Uterus (tissue), 4 donors: ENCODE results near the gene BCL11B. TPM values are rescaled to one million over a fixed set of nuclear protein-coding genes. Genes with fewer than 3 reads are reported as not detected.

Experiments
- DNase-seq, 2 donors: peaks; one replicate each; pipeline ENCODE4 v3.0.0-alpha.2; 2019 to 2020
- H3K27ac ChIP-seq, 2 donors: fragments of 200-600 bp; sonication (generic); 1 replicate in 1 of 2; 2 replicates in 1 of 2; pipeline ENCODE4 v1.5.1; 2016 to 2018
- H3K27me3 ChIP-seq, 2 donors: fragments of 200-600 bp; sonication (generic); one replicate each; pipeline ENCODE4 v1.5.1; 2018 to 2019; ENCODE audit warnings: control low read depth in 1 of 2
- H3K36me3 ChIP-seq, 2 donors: fragments of 200-600 bp; sonication (generic); one replicate each; pipeline ENCODE4 v1.5.1; 2019; ENCODE audit warnings: control low read depth in 1 of 2
- H3K4me1 ChIP-seq, 2 donors: fragments of 200-600 bp; sonication (generic); one replicate each; pipeline ENCODE4 v1.5.1; 2018 to 2019; ENCODE audit warnings: control low read depth in 1 of 2
- H3K4me3 ChIP-seq, 2 donors: fragments of 200-600 bp; sonication (generic); 1 replicate in 1 of 2; 2 replicates in 1 of 2; pipeline ENCODE4 v1.5.1; 2018 to 2019; ENCODE audit warnings: mild to moderate bottlenecking in 1 of 2
- H3K9me3 ChIP-seq, 2 donors: fragments of 200-600 bp; sonication (generic); one replicate each; pipeline ENCODE4 v1.5.1; 2019; ENCODE audit warnings: control low read depth in 1 of 2
- CTCF ChIP-seq, 4 experiments: fragments of 200-600 bp in 2 of 4; fragments of 450-650 bp in 2 of 4; sonication (generic) in 2 of 4; IDR thresholded peaks; one replicate each; pipeline ENCODE4 v1.5.1; 2016 to 2019; ENCODE audit warnings: antibody characterized with exemption in 4 of 4, mild to moderate bottlenecking in 2 of 4, moderate library complexity in 1 of 4
- POLR2A ChIP-seq, 2 donors: fragments of 450-650 bp; IDR thresholded peaks; one replicate each; pipeline ENCODE4 v1.6.1; 2016; ENCODE audit warnings: antibody characterized with exemption in 2 of 2, mild to moderate bottlenecking in 1 of 2, moderate library complexity in 1 of 2
- intact Hi-C: fragments of 100-400 bp; cut with DNase I; formaldehyde crosslinking; loops from one replicate; pipeline ENCODE4 v1.15.1; 2023; ENCODE audit warnings: low total_unique reads
- total RNA-seq, 4 donors: library from RNA; depleted of rRNA in 3 of 4; stranded (reverse); fragments of >200 nt in 3 of 4; gene quantifications; one replicate each; pipeline versions ENCODE4 v1.1.0 to v1.2.4, GENCODE V29; 2014 to 2023
- donor health status: DM: yes; HTN: yes; CAD: no.

BCL11B gene
- total RNA-seq, 4 donors from 2014 or later: 0.29 to 0.55 (median 0.46) TPM; not detected in 1

- intact Hi-C loops: no loop called here
- no peaks in the 10 kb centered on the region for H3K9me3 ChIP-seq
- no peaks in the 10 kb centered on the region for H3K4me1 ChIP-seq
- H3K4me3 ChIP-seq: no peak overlapping the region
- TF ChIP-seq CTCF (IDR thresholded peaks at IDR 0.05): no peak
- TF ChIP-seq POLR2A (IDR thresholded peaks at IDR 0.05): no peak
- no peak for DNase-seq
- no peaks in the 10 kb centered on the region for H3K27me3 ChIP-seq
- H3K36me3 ChIP-seq: no peaks in the 10 kb centered on the region
- H3K27ac ChIP-seq: no peak overlapping the region
These were observed 55.8 kb downstream of the BCL11B start for GRCh38 chr14:99216191-99216590.

GRCh38 chr14:99215277-99215676 lies 56.7 kb downstream of the BCL11B start:
- Histone ChIP-seq H3K27me3 (no peaks in the 10 kb centered on the region), H3K9me3 (no peaks in the 10 kb centered on the region), H3K4me1 (no peaks in the 10 kb centered on the region), H3K36me3 (no peaks in the 10 kb centered on the region), H3K27ac (no peak overlapping the region), H3K4me3 (no peak overlapping the region)
- intact Hi-C loops: no loop called here
- DNase-seq: no peak
- TF ChIP-seq CTCF (IDR thresholded peaks at IDR 0.05): no peak
- TF ChIP-seq POLR2A (IDR thresholded peaks at IDR 0.05): no peak

GRCh38 chr14:99214701-99215100 lies 57.3 kb downstream of the BCL11B start:
- Histone ChIP-seq H3K4me1 (no peaks in the 10 kb centered on the region), H3K27me3 (no peaks in the 10 kb centered on the region), H3K27ac (no peak overlapping the region), H3K9me3 (no peaks in the 10 kb centered on the region), H3K36me3 (no peaks in the 10 kb centered on the region), H3K4me3 (no peak overlapping the region)
- no peak for DNase-seq
- intact Hi-C loops: no loop called here
- TF ChIP-seq CTCF (IDR thresholded peaks at IDR 0.05) (no peak), POLR2A (IDR thresholded peaks at IDR 0.05) (no peak)

GRCh38 chr14:99213527-99213971 lies 58.4 kb downstream of the BCL11B start:
- intact Hi-C loops: no loop called here
- H3K4me3 ChIP-seq: no peak overlapping the region

GRCh38 chr14:99213101-99213500 lies 58.9 kb downstream of the BCL11B start:
- DNase-seq: no peak
- no peaks in the 10 kb centered on the region for H3K36me3 ChIP-seq
- no peaks in the 10 kb centered on the region for H3K27me3 ChIP-seq
- no peaks in the 10 kb centered on the region for H3K9me3 ChIP-seq
- H3K4me3 ChIP-seq: no peak overlapping the region
- TF ChIP-seq POLR2A (IDR thresholded peaks at IDR 0.05) (no peak), CTCF (IDR thresholded peaks at IDR 0.05) (no peak)
- intact Hi-C loops: no loop called here
- no peak overlapping the region for H3K27ac ChIP-seq
- H3K4me1 ChIP-seq: no peaks in the 10 kb centered on the region

More at GRCh38 chr14:99213527-99213971, 58.4 kb downstream of the BCL11B start:
- Histone ChIP-seq H3K27me3 (no peaks in the 10 kb centered on the region), H3K4me1 (no peaks in the 10 kb centered on the region), H3K36me3 (no peaks in the 10 kb centered on the region), H3K27ac (no peak overlapping the region), H3K9me3 (no peaks in the 10 kb centered on the region)
- TF ChIP-seq POLR2A (IDR thresholded peaks at IDR 0.05) (no peak), CTCF (IDR thresholded peaks at IDR 0.05) (no peak)
- DNase-seq: no peak
